Activated CD4-positive, alpha-beta T cell treated with anti-CD3 and anti-CD28 coated beads for 1 hour (primary cell): Measurements from ENCODE around the gene KRCC1.

ENCODE experiments used
- DNase-seq: peaks from one replicate; pipeline ENCODE4 v3.0.0-alpha.2; 2020

The KRCC1 gene

DNA sequence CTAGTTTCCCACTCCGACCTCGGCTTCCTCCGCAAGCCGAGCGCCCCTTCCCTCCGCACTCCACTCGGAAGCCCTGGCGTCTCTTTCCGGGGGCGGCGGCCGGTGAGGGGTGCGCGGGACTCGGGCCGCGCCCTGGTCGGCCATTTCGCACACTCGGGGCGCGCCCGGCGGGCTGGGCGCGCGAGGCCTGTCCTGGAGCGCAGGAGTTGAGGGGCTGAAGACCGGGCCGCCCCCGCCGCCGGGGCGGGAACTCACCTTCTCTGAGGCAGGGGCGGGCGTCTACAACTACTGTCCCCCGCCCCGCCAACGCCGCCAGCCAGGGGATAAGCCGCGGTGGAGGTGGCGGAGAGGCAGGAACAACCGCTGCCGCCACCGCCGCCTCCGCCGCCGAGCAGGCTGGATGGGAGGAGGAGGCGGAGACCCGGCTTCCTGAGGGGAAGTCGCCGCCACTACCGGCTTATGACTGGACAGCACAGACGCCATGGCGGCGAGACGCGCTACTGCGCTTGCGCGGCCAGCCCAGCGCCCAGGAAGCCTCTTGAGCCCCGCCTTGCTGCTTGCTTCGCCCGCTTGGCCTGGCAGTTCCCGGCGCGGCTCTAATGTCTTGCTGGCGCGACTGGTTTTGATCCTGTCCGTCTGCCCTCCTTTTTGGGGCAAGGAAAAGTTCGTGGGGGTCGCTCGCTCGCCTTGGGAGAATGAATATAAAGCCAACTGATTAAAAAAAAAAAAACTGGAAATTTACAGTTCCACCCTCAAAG lies at the start of gene KRCC1:
TSS of gene KRCC1 (minus strand) at position 413 of the 758 bp plus-strand sequence. CDS start 27,220 bp downstream, outside the sequence.
- DNase-seq, result peak; percentile 91

DNA sequence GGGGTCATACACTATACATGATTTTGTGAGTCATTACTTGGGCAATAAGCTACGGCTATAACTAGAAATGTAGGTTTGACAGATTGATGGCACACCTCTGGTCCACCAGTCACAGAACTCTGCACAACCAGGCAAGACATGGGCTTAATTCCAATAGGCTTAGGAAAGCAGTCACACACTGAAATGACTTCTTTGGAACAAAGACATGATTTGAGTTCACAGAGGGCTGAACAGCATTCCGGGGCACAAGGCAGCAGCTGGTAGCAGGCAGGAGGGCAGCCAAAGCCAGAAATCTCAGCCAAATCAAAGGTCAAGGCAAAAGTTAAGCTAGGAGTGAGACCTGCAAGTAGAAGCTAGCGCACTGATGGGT lies 44.9 kb upstream of the KRCC1 start:
- DNase-seq, result no peak

DNA sequence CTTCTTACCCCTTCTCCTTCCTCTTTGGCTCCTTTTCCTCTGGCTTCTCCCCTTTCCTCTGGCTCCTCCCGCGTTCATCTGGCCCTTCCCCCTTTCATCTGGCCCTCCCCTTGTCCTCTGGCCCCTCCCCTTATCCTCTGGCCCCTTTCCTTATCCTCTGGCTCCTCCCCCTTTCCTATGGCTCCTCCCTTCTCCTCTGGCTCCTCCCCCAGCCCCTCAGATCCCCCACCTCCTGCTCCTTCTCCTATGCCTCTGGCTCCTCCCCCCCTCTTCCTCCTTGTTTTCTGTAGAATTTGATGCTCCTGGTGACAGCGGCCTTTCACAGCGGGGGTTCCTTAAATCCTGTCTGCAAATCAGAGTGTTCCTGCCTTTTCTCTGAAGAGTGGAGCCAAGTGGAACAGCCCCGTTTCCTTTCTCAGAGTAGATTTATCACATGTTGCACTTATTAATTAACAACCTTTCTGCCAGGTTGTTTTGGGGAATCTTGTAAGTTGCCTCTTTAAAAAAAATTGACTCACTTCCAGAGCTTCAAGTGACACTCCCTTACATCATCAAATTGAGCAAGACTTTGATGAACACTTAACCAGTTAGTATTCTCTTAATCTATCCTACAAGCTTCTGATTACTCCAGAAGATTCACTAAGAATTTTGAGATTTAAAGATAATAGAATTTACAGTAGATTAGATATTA lies 44.4 kb upstream of the KRCC1 start:
- no peak for DNase-seq

DNA sequence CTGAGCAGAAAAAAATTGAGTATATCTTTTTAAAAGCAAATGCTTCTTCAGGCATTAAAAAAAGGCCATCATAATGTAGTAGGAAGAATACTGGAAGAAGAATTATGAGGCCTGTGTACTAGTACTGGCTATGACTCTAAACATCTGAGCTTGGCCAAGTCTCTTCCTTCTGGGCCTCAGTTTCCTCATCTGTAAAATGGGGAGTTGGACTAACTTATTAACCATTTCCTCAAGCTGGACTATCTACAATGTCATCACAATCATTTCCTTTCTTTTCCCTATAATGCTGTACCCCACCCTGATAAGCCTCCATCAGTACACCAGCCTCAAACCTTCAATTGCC lies 42.9 kb upstream of the KRCC1 start:
- no peak for DNase-seq

DNA sequence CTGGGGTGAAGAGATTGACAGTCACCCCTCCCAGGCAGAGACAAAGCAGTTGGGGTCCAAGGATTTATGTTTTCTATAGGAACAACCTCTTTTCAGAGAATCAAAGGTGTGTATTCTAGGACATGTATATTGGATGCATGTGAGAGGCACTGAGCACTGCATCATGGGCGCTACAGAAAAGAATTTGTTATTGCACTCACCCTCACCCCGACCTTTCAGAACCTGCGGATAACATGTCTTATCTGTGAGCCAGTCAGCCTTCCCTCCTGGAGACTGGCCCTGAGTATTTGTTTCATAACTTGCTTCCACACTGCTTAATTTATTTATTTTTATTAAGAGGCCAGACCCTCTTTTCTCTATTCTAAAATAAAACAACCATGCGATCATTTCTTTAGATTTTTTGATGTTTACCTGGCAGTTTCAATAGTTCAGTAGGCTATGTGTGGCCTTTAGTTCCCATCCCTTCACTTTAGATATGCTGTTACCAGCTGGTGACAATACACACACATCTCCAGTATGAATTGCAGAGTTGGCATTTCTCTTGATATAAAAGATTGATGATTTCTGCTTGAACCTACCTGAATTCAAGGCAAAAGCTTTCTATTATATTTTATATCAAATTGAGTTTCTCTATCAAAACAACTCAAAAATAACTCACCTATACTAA lies 42.4 kb upstream of the KRCC1 start:
- DNase-seq, result no peak

DNA sequence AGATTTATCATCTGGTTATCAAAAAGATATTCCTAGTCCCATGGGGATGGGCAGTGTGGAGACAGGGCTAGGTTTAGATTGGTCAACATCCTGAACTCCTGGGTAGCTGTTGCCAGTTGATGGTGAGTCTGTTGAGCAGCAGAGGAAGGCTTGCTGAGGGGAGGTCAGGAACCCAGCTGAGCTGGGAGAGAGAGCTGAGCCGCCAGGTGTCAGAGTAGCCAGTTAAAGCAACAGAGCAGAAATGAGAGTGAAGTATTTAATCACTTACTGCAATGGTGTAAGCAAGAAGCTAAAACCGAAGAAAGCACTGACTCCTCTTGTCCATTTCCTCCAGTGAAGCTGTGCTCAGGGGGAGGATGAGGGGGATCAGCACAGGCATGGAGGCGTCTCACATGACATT lies 41.6 kb upstream of the KRCC1 start:
- no peak for DNase-seq

DNA sequence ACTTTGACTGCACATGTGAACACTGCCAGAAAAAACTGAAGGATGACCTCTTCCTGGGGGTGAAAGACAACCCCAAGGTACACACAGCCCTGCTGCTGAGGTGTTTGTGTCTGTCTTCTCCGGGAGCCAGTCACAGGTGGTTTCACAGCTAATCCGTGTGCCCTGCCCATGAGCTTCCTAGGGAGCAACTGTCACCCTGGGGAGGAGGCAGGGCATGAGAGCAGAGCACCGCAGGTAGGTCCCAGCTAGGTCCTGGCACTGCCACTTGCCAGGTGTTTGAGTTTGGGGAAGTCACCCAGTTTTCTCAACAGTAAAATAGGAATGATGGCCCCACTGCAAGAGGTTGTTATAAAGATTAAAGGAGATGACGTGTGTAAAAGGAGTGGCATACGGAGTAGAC lies 41.1 kb upstream of the KRCC1 start:
- no peak for DNase-seq

DNA sequence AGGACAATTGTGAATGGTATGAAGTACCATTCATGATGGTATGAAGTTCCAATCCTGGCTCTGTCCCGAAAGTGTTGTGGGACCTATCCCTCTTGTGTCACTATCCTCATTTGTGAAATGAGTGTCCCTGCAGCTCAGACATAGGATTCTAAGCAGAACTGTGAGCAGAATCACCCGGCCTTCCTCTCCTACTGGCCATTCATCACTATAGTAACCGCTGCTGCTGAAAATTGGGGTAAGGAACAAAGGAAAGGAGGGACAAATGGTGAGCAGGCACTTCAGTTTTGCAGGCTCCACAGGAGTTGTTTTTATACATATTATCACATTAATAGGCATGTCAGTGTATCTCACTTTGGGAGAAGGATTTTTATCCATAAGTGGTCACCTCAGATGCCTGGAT lies 39.4 kb upstream of the KRCC1 start:
- no peak for DNase-seq

DNA sequence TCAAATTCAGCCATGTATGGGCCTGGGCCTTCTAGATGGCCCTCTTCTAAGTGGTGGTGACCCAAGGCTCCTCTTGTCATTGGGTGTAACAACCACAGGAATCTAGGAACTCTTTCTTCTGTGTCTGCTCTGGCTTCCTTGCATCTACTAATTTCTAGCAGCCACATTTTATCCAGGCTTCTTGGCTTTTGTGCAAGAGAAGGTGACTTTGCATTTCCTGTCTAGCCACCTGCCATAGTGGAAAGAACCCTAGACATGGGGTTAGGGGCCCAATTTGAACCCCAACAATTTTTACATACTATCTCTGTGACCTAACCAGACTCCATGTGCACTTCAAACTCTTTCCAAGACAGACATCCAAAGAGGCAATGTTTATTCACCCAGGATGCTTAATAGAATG lies 37.2 kb upstream of the KRCC1 start:
- no peak for DNase-seq

DNA sequence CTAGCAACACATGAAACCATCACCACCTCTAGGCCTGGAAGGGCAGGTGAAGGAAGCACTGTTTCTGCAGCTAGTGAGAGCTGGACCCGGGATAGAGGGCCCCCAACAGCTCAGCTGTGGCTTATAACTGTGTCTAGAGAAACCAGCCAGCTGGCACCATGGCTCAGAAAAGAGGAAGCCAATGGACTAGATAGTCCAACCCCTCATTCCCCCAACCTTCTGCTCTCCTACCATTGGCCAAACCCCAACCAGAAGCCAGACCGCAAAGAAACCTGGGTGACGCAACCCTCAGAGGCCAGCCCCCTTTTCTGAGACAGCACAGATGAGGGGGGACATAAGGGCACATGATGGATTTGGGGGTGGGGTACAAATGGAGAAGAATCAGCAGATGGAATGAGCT lies 36.4 kb upstream of the KRCC1 start:
- no peak for DNase-seq

DNA sequence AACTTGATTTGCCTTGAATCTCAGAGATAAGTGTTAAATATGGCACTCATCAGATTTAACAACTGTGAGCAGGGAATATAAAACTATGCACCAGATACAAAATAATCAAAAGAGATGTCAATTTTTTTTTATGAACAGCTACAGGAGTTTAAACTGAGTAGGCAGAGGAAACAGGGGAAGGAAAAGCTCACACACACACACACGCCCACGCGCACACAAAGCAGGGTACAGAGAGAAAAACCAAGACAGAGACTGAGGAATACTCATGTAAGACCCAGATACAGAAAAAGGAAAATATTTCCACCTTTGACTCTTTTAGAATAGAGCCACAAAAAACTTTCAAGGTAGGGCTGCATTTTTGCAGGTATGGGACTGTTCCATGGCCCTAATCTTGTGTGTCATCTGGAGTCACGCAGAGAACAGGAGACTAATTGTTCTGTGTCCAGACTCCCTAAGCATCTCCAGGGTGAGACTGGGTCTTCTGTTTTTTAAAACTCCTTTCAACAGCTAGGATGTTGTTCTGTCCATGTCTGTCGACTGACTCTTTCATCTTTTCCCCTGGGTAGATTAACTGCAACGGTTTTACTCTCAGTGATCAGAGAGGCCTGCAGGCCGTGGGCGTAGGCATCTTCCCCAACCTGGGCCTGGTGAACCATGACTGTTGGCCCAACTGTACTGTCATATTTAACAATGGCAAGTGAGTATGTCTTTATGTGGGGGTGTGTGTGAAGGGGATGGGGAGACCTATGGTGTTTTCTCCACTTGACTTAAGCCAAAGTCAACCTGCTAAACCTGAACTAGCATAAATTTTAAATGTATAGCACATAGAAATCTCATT lies 35.1 kb upstream of the KRCC1 start:
- peak; percentile 21 for DNase-seq

DNA sequence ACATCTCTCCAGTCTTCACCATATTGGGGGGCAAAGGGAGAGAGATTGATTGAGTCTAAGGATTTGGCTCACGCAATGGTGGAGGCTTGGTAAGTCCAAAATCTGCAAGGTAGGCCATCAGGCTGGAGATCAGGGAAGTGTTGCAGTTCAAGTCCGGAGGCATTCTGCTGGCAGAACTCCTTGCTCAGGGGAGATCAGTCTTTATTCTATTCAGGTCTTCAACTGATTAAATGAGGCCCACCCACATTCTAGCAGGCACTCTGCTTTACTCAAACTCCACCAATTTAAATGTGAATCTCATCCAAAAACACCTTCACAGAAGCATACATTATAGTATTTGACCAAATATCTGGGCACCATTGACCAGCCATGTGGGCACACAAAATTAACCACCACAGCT lies 33.4 kb upstream of the KRCC1 start:
- no peak for DNase-seq

DNA sequence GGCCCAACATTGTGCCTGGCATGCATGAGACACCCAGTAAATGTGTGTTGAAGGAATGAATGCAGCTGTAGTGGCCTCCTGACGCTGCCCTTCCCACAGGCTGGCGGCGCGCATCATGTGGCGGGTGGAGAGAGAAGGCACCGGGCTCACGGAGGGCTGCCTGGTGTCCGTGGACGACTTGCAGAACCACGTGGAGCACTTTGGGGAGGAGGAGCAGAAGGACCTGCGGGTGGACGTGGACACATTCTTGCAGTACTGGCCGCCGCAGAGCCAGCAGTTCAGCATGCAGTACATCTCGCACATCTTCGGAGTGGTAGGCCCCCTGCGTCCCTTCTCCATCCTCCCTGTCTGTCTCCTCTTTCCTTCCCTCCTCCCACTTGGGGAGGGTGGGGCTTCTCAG lies 32.2 kb upstream of the KRCC1 start:
- no peak for DNase-seq

DNA sequence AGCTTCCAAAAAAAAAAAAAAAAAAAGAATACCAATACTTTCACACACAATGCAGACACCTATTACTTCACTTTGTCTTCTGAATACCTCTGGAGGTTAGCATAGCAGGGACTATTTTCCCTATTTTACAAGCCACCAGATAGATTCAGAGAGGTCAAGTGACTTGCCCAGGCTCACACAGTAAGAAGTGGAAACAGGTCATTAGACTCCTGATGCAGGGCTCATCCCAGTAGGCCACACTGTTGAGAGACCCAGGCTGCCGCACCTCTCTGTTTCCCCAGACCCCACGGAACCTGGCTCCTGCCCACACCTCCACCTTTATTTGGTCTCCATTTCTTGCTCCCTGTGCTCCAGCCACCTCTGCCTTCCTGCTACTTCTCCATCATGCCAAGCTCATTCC lies 31.5 kb upstream of the KRCC1 start:
- no peak for DNase-seq

DNA sequence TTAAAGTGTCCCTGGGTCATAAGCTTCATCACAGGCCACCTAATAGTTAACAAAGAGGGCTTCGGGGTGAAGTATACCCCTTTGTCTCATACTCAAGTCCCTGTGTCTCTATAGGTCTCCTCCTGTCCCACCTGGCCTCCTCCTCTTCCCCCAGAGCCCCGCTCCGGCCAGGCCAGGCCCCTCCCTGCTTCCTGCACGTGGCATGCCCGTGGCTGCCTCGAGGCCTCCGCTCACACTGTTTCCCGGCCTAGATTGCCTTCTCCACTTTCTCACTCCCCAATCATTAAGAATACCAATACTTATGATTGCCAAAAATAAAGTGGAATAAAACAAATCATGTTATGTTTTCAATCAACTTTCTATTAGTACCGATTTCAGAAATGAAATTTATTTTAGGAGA lies 30.8 kb upstream of the KRCC1 start:
- no peak for DNase-seq

DNA sequence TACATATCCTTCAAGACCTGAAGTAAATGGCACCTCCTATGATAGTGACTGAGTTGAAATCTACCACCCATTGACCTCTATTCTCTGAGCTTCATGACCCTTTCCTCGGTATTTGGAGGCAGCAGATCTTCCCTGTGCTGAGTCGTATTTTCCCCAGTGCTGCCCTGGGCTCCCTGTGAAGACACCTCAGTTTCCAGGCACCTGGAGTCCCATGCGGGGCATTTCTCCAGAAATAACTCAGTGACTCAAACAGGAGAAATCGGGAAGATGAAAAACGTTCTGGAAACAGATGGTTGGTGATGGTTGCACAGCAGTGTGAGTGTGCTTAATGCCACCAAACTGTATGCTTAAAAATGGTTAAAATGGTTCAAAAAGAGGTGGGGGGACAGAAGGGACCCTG lies 30.0 kb upstream of the KRCC1 start:
- DNase-seq, result no peak

DNA sequence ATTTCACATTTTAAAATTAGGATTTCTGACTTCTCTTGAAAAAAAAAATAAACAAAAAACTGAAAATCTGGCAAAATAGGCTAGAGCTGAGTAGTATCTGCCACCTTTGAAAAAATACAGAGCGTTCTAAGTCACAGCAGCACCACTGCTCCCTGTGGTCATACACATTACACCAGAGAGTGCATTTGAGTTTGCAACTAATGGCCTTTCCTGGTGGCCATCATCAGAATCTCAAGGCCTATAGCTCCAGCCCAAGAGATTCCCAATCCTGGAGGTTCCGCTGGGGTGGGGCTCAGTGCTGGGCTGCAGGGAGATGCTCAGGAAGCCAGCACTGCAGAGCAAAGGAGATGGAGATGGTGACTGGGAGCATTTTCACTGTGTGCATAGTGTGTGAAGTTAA lies 29.5 kb upstream of the KRCC1 start:
- no peak for DNase-seq

DNA sequence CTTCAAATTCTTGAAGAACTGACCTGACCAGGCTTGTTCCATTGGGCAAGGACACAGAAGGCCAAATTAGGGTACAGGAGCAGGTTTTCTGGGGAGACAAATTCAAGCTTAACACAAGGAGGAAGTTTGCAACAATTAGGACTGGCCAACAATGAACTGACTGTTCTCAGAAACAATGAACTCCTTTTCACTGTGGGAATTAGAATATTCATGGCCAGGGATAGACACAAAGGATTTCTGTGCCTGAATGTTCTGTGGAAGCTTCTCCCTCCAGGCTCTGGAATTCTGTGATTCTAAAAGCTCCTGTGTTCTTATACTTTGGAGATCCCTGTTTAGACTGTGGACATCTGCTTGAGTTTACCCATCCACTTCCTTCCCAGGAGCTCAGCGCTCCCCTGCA lies 27.2 kb upstream of the KRCC1 start:
- no peak for DNase-seq

DNA sequence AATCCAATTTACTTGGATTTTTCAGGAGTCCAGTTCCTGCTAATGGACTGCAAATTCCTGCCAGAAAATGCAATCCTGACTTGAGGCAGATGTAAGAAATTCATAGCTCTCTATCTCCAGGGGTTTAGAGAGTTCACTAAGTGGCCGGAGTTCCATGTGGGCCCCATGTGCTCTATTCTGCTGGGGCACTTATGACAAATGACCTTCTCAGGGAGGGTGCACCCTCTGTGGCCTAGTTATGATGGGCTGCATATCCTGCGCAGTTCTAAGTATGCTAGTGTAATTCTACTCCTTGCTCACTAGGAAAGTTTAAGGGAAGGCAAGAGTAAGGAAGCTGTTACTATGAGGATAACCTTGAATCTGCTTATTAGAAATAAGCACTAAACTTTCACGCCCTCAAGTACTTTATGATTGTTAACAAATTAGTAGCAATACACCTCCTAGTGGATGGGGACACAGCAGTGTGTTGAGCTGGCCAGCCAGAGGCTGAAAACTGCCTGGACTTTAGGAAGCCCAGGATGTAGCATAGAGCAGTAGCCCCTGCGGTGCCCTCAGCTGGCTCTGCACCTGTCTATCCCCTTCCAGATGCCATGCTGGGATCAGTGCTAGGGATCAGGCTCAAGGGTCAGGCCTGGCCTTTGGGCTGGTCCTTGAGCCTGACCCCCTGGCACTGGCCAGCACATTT lies 26.5 kb upstream of the KRCC1 start:
- no peak for DNase-seq

DNA sequence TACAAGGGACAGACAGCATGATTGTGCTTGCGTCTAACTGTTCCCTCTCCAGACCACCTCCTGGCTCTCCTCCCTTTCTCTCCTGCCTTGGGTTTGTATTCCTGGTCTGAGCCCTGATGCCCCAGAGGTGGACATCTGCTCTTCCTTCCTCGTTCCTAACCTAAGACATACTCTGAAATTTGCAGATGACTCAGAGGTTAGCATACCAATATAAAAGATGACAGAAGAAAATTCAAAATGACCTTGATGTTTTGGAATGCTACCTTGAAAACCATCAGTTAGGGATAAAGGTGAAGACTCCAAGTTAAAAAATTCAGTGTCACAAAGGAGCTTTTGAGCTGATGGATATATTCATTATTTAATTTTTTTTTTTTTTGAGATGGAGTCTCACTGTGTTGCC lies 25.0 kb upstream of the KRCC1 start:
- DNase-seq, result no peak

DNA sequence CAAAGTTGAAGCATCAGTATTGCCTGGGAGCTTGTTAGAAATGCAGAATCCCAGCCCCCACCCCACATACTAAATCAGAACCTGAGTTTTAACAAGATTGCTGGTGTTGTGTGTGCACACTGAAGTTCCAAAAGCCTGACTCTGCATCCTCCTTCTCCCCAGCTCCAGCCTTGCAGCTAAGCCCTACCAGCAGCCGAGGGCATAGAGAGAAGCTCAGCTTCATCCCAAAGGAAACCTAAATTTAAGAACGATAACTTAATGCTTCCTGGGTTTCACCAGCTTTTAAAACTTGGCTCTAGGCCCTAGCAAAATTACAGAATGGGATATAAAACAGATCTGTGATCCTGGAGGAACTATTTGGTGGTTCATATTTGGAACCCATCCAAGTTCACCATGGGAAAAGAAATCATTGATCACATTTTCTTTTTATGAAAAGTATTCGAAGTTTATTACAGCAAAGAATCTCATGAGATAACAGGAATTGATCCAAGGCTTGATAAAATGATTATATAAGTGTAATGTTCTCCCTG lies 23.1 kb upstream of the KRCC1 start:
- DNase-seq, result no peak

DNA sequence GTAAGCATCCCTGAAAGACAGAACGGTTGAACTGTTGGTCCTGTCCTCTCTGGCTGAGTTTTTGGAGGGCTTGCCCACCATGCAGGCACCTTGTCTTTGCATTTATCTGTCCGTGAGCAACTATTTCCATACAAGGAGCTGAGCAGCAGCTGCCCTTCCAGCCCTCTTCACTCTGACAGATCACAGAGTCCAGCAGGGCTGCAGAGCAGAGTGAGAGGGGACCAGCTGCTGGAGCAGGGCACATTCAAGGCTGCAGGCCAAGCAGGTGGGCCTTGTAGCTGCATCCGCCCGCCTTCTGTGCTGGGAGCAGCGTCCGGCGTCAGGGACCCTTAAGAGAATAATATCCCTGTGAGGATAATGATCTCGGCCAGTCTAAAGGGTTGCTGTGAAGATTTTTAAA lies 21.5 kb upstream of the KRCC1 start:
- DNase-seq, result no peak

DNA sequence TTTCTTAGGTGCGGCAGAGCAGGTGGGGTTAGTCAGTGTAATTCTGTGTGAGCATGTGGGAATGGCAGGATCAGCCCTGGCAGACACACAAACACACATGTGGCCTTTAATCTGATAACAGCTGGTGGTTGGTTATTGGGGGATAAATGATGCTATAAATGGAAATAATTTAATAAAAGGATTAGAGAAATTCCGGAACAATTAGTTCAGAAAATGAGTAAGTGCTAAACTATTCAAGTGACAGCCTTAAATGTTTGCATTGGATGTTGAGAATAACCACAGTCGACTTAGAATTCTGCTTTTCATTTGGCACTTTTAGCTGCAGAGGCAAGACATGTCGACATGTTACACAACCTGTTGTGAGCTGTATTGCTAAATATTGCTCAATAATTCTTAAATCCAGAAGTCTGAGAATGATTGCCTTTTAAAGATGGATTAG lies 19.3 kb upstream of the KRCC1 start:
- DNase-seq, result no peak
